ENCODE measurements around the gene DNM3. TPM values are rescaled to one million over a fixed set of nuclear protein-coding genes. Genes with fewer than 3 reads are reported as not detected.

The DNM3 gene
- total and polyA plus RNA-seq, 5 experiments from 2014 or later: 0.36 to 2.3 (median 0.41) TPM

DNA sequence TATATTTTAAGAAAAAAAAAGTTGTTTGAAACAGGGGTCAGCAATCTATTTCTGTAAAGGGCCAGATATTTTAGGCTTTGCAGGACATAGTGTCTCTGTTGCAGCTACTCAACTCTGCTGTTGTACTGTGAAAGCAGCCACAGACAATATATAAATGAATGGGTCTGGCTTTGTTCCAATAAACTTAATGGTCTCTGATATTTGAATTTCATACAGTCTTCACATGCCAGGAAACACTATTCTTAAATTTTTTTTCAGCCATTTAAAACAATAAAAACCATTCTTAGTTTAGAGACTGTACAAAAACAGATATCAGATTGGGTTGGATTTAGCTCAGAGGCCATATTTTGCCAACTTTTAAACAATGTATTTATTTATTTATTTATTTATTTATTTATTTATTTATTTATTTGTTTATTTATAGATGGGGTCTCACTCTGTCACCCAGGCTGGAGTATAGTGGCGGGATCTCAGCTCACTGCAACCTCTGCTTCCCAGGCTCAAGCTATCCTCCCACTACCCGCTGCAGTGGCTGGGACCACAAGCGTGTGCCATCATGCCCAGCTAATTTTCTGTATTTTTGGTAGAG is 102.8 kb downstream of the DNM3 start:
- Mint-ChIP-seq H3K27me3 (peaks cover 0 to 2% (median 0%) of the 10 kb centered on the region in 5 donors), H3K4me1 (no peaks in the 10 kb centered on the region), H3K36me3 (peaks cover 0 to 9% (median 0%) of the 10 kb centered on the region in 3 donors), H3K9me3 (peaks cover 0 to 5% (median 0%) of the 10 kb centered on the region in 9 donors), H3K27ac (no peak overlapping the region), H3K4me3 (no peak overlapping the region)
- POLR2A ChIA-PET: no interaction called here
- DNase-seq: no peak
- ATAC-seq: no peak

DNA sequence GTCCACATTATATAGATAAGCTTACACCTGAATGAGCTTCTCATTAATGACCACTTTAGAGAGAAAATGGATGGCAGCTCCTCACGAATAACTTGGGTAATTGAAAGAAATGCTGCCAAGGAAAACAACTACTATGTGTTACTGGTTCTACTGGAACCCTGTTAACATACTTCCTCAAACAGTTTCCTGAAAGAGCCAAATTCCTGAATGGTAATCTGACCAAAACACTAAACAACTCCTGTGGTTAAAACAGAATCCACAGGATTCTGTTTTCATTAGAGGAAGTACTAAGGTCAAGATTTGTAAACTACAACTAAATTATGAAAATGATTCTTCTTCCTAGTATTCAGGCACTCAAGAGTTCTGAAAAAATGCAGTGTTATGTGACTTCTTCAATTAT is 107.2 kb downstream of the DNM3 start:
- Mint-ChIP-seq H3K27ac (no peak overlapping the region), H3K4me3 (no peak overlapping the region), H3K36me3 (peaks cover 0 to under 1% (median 0%) of the 10 kb centered on the region in 3 donors), H3K4me1 (no peaks in the 10 kb centered on the region), H3K9me3 (peaks cover 0 to 2% (median 0%) of the 10 kb centered on the region in 9 donors), H3K27me3 (peaks cover 0 to 2% (median 0%) of the 10 kb centered on the region in 5 donors)
- DNase-seq (no peak), ATAC-seq (no peak)
- POLR2A ChIA-PET: no interaction called here

DNA sequence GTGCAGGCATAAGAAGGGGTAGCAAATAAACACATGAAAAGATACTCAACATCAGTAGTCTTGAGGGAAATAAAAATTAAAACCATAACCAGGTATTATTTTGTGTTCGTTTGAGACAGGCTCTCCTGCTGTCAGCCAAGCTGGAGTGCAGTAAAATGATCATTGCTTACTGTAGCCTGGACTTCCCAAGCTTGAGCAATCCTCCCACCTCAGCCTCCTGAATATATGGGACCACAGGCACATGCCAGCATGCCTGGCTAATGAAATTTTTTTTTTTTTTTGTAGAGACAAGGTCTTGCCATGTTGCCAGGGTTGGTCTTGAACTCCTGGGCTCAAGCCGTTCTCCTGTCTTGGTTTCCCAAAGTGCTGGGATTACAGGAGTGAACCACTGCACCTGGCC is 108.0 kb downstream of the DNM3 start:
- peaks cover 0 to 2% (median 0%) of the 10 kb centered on the region in 9 donors for H3K9me3 Mint-ChIP-seq
- no peak for ATAC-seq

DNA sequence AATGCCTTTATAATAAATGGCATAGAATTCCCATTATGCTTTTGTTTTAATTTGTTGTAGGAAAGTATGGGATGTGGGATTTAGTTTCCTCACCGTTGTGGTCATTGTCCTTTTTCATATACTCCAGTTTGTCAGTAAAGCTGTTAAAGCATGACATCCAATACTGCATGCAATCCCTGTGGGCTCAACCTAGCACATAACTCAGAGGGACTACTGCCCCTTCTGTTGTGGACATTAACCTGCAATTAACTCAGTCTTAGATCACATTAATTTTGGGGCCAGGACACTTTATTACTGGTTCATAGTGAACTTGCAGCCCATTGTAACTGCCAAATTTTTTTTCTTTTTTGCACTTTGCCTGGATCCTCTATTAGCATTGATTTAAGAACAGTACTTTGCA is 112.5 kb downstream of the DNM3 start:
- H3K27ac Mint-ChIP-seq: no peak overlapping the region
- POLR2A ChIA-PET: no interaction called here
- peaks cover 0 to 2% (median 0%) of the 10 kb centered on the region in 9 donors for H3K9me3 Mint-ChIP-seq
- H3K27me3 Mint-ChIP-seq: peaks cover 0 to 5% (median 3%) of the 10 kb centered on the region in 5 donors
- H3K4me1 Mint-ChIP-seq: no peaks in the 10 kb centered on the region
- DNase-seq (no peak), ATAC-seq (no peak)
- H3K36me3 Mint-ChIP-seq: no peaks in the 10 kb centered on the region
- H3K4me3 Mint-ChIP-seq: no peak overlapping the region

More for the DNA sequence above, 108.0 kb downstream of the DNM3 start:
- H3K4me1 Mint-ChIP-seq: no peaks in the 10 kb centered on the region
- POLR2A ChIA-PET: no interaction called here
- H3K36me3 Mint-ChIP-seq: no peaks in the 10 kb centered on the region
- no peak overlapping the region for H3K4me3 Mint-ChIP-seq
- peaks cover 0 to 7% (median 0%) of the 10 kb centered on the region in 5 donors for H3K27me3 Mint-ChIP-seq
- H3K27ac Mint-ChIP-seq: no peak overlapping the region
- no peak for DNase-seq

DNA sequence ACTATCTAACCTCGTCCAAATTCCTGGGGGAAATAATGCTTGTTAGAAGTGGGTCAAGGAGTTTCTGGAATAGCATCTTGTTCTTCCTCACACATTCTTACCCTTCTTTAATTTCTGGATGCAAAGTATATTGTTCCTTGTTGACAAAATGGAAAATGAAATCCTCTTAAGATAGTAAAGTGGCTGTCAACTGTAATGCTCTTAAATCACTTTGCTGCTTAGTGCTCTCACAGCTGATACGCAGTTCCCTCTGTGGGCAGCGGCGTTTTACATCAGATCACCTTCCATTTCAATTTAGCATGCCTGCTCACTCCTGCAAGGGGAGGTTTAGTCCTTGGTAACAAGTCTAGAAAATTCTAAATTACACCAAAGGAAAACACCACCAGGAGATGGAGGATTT is 113.1 kb downstream of the DNM3 start:
- POLR2A ChIA-PET: no interaction called here
- Mint-ChIP-seq H3K4me3 (no peak overlapping the region), H3K36me3 (no peaks in the 10 kb centered on the region), H3K27ac (peak overlapping the region in 1 of 10 donors; percentile 5), H3K27me3 (peaks cover 0 to 5% (median 3%) of the 10 kb centered on the region in 5 donors), H3K4me1 (no peaks in the 10 kb centered on the region), H3K9me3 (peaks cover 0 to 2% (median 0%) of the 10 kb centered on the region in 9 donors)
- ATAC-seq (no peak), DNase-seq (no peak)

DNA sequence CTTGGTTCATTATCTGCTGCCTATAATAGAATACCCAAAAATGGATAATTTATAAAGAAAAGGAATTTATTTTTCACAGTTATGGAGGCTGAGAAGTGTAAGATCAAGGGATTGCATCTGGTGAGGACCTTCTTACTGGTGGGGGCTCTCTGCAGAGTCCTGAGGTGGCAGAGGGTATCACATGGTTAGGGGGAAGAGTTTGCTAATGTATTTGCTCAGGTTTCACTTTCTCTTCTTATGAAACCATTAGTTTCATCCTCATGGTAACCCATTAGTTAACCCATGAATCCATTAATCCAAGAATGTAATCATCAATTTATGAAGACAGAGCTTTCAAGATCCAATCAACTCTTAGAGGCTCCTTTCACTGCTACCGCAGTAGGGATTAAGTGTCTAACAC is 120.6 kb downstream of the DNM3 start:
- ATAC-seq: no peak
- H3K36me3 Mint-ChIP-seq: no peaks in the 10 kb centered on the region
- H3K27me3 Mint-ChIP-seq: peaks cover 0 to 3% (median 0%) of the 10 kb centered on the region in 5 donors
- POLR2A ChIA-PET: no interaction called here
- H3K4me3 Mint-ChIP-seq: no peak overlapping the region
- H3K9me3 Mint-ChIP-seq: no peaks in the 10 kb centered on the region
- peaks cover 0 to 3% (median 0%) of the 10 kb centered on the region in 4 donors for H3K4me1 Mint-ChIP-seq
- H3K27ac Mint-ChIP-seq: no peak overlapping the region
- DNase-seq: no peak

DNA sequence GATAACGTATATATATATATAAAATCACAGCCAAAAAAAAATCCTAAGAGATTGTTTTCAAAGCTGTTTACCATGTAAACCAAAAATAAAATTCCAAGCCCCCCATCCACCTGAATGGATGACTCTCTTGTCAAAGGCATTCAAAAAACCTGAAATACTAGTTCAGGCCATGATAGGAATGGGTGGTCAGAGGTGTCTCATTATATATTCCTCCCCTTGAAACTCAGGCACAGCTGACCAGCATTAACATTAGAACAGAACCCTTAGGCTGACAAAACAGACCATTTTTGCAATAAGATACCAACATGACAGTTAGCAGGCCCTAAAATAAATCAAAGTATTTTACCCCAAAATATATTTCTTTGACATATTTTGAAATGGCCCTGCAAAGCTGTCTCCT is 122.5 kb downstream of the DNM3 start:
- H3K27me3 Mint-ChIP-seq: peaks cover 0 to 3% (median 0%) of the 10 kb centered on the region in 5 donors
- ATAC-seq (no peak), DNase-seq (no peak)
- H3K4me3 Mint-ChIP-seq: no peak overlapping the region
- no peaks in the 10 kb centered on the region for H3K9me3 Mint-ChIP-seq
- H3K4me1 Mint-ChIP-seq: peaks cover 0 to 3% (median 0%) of the 10 kb centered on the region in 4 donors
- POLR2A ChIA-PET: no interaction called here
- no peaks in the 10 kb centered on the region for H3K36me3 Mint-ChIP-seq
- no peak overlapping the region for H3K27ac Mint-ChIP-seq

DNA sequence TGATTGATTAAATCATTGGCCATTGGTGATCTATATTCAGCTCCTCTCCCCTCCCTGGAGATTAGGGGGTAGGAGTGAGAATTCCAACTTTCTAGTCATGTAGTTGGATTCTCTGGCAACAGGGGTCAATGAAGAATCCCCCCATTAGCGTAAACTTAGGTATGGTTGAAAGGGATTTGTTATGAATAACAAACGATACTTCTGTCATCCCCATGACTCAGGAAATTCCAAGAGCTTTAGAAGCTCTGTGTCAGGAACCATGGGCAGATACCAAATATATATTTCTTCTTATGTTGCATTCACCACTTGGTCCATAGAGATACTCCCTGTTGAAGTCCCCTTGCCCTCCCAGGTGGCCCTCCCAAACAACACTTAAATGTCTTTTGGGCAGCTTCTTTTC is 124.5 kb downstream of the DNM3 start:
- Mint-ChIP-seq H3K27me3 (peaks cover 0 to 3% (median 0%) of the 10 kb centered on the region in 5 donors), H3K4me1 (peaks cover 0 to 3% (median 0%) of the 10 kb centered on the region in 4 donors), H3K4me3 (no peak overlapping the region), H3K27ac (no peak overlapping the region), H3K36me3 (no peaks in the 10 kb centered on the region), H3K9me3 (no peaks in the 10 kb centered on the region)
- no peak for DNase-seq
- POLR2A ChIA-PET: no interaction called here
- ATAC-seq: no peak

DNA sequence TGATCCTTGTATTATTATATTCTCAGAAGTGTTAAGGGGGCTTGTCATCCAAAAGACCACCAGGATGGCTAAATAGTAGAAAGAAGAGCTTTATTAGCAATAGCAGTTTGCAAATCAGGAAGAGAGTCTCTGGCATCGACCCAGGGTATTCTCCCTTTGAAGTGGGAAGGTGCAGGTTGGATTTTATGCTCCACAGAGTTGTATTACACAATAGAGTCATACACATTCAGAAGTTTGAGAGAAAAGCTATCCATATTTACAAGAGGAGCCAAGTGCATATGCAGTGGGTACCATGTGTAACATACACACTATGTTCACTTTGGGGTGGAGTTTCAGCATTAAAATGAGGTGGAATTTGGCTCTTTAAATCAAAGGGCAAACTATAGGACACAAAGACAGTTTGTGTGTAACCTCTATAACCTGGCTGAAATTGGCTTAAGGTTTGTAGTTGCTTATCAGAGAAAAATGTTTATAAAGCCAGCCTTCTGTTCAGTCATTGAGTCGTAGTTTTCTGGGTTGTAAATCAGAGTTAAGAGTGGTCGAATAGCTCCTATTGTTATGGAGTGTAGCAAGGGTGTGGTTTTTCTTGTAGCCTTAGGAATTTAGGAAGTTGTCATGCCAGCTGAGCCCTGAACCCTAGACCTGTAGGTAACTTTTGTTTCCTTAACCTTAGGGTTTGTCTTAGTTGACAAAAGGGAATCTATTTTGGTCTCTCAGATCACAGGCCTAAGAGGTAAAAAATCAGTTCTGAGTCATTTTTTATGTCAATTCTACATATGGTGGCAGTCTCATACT is 125.3 kb downstream of the DNM3 start:
- Mint-ChIP-seq H3K9me3 (no peaks in the 10 kb centered on the region), H3K27me3 (peaks cover 0 to 3% (median 0%) of the 10 kb centered on the region in 5 donors), H3K4me3 (no peak overlapping the region), H3K4me1 (peaks cover 0 to 3% (median 0%) of the 10 kb centered on the region in 4 donors), H3K27ac (no peak overlapping the region), H3K36me3 (no peaks in the 10 kb centered on the region)
- POLR2A ChIA-PET: no interaction called here
- DNase-seq (no peak), ATAC-seq (no peak)

DNA sequence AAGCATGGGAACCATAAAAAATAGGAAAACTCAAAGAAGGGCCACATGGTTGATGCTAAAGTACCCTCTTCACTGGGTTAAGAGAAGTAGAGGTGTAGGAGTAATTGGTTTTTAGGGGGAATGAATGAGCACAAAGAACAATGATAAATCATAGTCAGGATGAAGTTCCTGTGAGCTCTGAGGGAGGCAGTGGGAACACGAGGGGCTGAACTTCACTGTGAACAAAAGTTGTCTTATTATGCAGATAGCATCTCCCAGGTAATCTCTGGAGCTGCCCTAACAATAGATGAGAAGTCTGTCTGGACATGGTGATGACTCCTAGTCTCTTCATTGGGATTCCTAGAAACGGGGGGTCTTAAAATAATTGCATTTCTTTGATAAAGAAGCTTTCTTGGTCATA is 127.9 kb downstream of the DNM3 start:
- H3K27me3 Mint-ChIP-seq: peaks cover 0 to 3% (median 0%) of the 10 kb centered on the region in 5 donors
- H3K36me3 Mint-ChIP-seq: no peaks in the 10 kb centered on the region
- H3K4me3 Mint-ChIP-seq: no peak overlapping the region
- DNase-seq (no peak), ATAC-seq (no peak)
- no peak overlapping the region for H3K27ac Mint-ChIP-seq
- peaks cover 0 to 3% (median 0%) of the 10 kb centered on the region in 4 donors for H3K4me1 Mint-ChIP-seq
- POLR2A ChIA-PET: no interaction called here
- no peaks in the 10 kb centered on the region for H3K9me3 Mint-ChIP-seq

DNA sequence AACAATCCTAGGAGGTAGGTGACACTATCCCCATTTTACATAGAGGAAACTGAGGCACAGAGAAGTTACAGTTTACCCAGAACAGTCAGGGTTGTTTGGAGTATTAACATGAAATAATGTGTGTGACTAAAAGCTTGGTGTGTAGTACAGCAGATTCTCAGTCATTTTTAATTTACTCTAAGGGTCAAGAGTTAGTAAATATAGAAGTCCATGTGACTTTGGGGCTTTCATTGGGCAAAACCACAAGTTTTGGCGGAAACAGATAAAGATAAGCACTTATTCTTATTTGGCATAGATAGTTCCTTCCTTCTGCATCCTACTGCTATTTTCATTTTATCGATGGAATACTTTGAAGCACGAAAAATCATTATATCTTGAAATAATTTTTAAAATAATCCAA is 128.5 kb downstream of the DNM3 start:
- peaks cover 0 to 3% (median 0%) of the 10 kb centered on the region in 5 donors for H3K27me3 Mint-ChIP-seq
- no peaks in the 10 kb centered on the region for H3K9me3 Mint-ChIP-seq
- DNase-seq: no peak
- peaks cover 0 to 3% (median 0%) of the 10 kb centered on the region in 4 donors for H3K4me1 Mint-ChIP-seq
- POLR2A ChIA-PET: no interaction called here
- ATAC-seq: no peak
- H3K27ac Mint-ChIP-seq: no peak overlapping the region
- no peak overlapping the region for H3K4me3 Mint-ChIP-seq
- no peaks in the 10 kb centered on the region for H3K36me3 Mint-ChIP-seq

DNA sequence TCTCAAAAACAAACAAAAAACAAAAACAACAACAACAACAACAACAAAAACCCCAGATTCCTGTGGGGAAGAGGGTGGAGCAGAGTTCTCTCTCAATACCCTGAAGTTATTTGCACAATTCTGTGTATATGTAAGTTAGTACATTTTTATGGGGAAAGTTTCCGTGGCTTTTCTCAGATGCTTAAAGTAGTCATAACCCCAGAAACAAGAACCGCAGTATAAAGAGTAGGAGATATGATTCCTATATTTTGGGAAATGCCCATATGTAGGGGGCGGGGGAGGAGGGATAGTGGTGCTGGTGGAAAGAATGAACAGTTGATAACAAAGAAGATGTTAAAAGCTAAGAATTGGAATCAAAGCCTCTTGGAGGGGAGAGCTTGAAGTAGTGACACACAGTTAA is 131.5 kb downstream of the DNM3 start:
- Mint-ChIP-seq H3K27ac (no peak overlapping the region), H3K4me3 (no peak overlapping the region), H3K4me1 (no peaks in the 10 kb centered on the region), H3K36me3 (peaks cover 0 to 6% (median 5%) of the 10 kb centered on the region in 3 donors), H3K27me3 (peaks cover 0 to 3% (median 0%) of the 10 kb centered on the region in 5 donors), H3K9me3 (peaks cover 0 to 13% (median 3%) of the 10 kb centered on the region in 9 donors)
- ATAC-seq (no peak), DNase-seq (no peak)
- POLR2A ChIA-PET: no interaction called here

DNA sequence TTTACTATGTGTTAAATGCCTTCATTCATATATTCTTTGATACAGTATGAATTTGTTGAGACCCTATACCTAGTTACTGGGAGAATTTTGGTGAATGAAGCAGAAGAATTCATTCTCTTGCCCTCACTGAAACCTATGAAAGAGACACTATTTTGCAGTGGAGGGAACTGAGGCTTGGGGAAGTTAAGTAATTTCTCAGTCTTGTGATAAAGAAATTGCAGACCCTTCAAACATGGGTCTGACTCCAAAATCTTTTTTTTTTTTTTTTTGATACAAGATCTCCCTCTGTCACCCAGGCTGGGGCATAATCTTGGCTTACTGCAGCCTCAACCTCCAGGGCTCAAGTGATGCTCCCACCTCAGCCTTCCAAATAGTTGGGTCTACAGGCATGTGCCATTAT is 132.1 kb downstream of the DNM3 start:
- Mint-ChIP-seq H3K27me3 (peaks cover 0 to 3% (median 0%) of the 10 kb centered on the region in 5 donors), H3K27ac (no peak overlapping the region), H3K4me1 (no peaks in the 10 kb centered on the region), H3K4me3 (no peak overlapping the region), H3K9me3 (peaks cover 0 to 13% (median 3%) of the 10 kb centered on the region in 9 donors), H3K36me3 (peaks cover 0 to 6% (median 5%) of the 10 kb centered on the region in 3 donors)
- DNase-seq (no peak), ATAC-seq (no peak)
- POLR2A ChIA-PET: no interaction called here
